ENCODE measurements around the gene WDR5B.
A peak's percentile ranks its signal among the peaks of the same experiment; 100 is the strongest.

WDR5B gene

DNA sequence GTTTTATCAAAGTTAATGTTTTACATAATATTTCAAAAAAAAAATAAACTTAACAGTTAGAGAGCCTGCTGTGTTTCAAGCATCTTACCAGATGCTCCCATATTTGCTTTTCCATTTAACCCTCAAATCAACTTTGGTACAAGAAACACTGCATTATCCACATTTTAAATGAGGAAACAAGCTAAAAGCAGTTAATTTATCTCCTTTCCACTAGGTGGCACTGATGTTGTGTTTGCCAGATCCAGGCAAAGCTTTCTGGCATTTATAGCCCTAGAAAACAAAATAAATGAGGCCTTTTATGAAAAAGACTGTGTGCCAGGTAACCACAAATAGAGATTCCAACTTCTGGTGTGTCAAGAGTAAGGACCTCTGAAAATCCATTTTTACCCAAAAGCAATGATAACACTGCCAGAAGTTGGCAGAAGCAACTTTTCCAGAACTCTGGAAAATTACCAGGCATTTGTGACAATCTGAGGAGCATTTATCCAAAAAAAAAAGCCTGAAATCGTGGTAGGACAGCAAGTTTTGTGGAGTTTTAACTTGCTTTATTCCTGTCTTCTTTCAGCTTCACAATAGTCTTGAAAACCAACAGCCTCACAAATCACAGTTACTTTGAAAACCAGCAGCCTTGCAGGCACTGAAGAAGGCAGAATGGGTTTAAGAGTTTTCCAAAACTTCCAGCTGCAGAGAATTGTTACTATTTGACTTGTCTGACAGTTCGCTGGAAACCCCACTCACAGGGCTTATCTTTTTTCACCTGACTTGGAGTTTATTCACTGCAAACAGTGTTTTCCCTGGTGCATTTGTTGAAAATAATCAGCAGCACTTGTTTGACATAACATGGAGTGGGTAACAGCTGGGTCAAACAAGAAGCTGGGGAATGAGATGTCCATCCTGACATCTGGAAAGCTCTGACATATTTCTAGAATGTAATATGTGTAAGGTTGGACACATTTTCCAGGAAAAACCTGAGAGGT is 22.7 kb downstream of the WDR5B start:
- no peaks in the 10 kb centered on the region for H3K27me3 ChIP-seq
- H3K9me3 ChIP-seq: no peaks in the 10 kb centered on the region
- DNase-seq: peak; percentile 16
- H3K4me1 ChIP-seq: no peaks in the 10 kb centered on the region
- H3K4me3 ChIP-seq (ENCODE audit: low read depth, low read length): no peak overlapping the region
- peaks cover 4% of the 10 kb centered on the region; the same call in 1 of the 2 replicates for H3K36me3 ChIP-seq
- TF ChIP-seq CTCF (IDR thresholded peaks at IDR 0.05; ENCODE audit: low read depth, low read length): peak; percentile 83

DNA sequence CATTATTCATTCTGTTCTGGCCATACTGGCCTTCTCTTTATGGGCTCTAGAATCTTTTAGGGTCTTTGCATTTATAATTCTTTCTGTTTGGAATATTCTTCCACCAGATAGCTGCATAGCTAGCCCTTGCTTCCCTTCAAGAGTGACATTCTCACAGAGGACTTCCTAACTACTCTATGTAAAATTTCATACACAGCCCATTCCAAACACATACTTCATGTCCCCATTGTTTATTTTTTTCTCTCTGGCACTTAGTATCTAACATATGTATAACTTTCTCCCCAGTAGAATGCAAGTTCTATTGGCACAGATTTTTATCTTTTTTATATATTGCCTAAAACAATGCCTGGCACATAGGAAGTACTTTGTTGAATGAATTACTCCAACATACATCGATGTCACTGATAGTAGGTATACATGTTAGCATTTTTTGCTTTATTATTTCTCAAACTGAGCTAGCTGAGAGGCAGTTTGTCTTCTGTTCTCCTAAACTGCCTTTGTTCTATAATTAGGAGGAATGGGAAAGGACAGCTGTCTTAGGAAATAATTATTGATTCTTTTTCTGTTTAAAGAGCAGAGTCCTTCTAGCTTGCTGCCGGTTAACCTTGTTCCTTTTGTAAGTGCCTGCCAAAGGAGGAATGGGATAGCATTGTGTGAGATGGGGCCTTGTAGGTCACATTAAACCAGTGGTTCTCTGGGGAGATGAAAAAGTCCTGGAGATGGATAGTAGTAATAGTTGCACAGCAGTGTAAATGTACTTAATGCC is 24.0 kb downstream of the WDR5B start:
- Histone ChIP-seq H3K4me3 (ENCODE audit: low read depth, low read length) (no peak overlapping the region), H3K36me3 (peaks cover 4% of the 10 kb centered on the region; the same call in 1 of the 2 replicates), H3K27me3 (no peaks in the 10 kb centered on the region), H3K9me3 (no peaks in the 10 kb centered on the region), H3K4me1 (no peaks in the 10 kb centered on the region)
- no peak for TF ChIP-seq CTCF (IDR thresholded peaks at IDR 0.05; ENCODE audit: low read depth, low read length)
- DNase-seq: no peak

DNA sequence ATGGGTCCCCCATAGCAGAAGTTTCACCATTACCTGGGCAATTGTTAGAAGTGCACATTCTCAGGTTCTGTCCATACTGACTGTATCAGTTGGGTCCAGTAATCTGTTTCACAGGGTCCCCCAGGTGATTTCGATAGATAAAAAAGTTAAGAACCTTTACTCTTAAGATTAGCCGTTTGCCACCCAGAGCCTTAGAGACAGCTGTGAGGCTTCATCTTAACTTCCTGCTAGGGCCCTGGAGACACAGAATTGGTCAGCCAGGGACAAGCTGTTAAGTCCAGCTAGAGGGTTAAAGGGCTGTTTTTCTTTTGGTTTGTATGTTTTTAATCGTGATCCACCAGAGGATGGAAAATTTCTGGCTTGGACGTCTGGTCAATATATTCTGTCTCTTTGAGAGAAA is 25.2 kb downstream of the WDR5B start:
- no peaks in the 10 kb centered on the region for H3K4me1 ChIP-seq
- H3K36me3 ChIP-seq: peaks cover 4% of the 10 kb centered on the region; the same call in 1 of the 2 replicates
- H3K9me3 ChIP-seq: no peaks in the 10 kb centered on the region
- no peak for DNase-seq
- no peak for TF ChIP-seq CTCF (IDR thresholded peaks at IDR 0.05; ENCODE audit: low read depth, low read length)
- no peak overlapping the region for H3K4me3 ChIP-seq (ENCODE audit: low read depth, low read length)
- no peaks in the 10 kb centered on the region for H3K27me3 ChIP-seq

DNA sequence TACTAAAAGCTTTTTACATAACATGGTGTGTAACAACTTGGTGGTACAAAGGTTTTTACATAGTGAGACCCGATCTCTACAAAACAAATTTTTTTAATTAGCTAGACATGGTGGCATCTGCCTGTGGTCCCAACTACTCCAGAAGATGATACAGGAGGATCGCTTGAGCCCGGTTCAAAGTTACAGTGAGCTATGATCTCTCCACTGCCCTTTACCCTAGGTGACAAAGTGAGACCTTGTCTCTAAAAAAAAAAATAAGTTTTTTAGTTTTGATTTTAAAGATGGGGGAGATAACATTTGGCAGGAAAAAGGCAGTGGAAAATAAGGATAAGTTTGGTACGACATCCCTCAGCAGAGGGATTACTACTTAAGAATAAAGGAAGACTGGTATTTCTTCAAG is 26.0 kb downstream of the WDR5B start:
- DNase-seq: no peak
- Histone ChIP-seq H3K4me3 (ENCODE audit: low read depth, low read length) (no peak overlapping the region), H3K36me3 (peaks cover 4% of the 10 kb centered on the region; the same call in 1 of the 2 replicates), H3K9me3 (no peaks in the 10 kb centered on the region), H3K4me1 (no peaks in the 10 kb centered on the region), H3K27me3 (no peaks in the 10 kb centered on the region)
- no peak for TF ChIP-seq CTCF (IDR thresholded peaks at IDR 0.05; ENCODE audit: low read depth, low read length)

GRCh38 chr3:122389197-122389596 is 26.7 kb downstream of the WDR5B start:
- no peaks in the 10 kb centered on the region for H3K4me1 ChIP-seq
- no peak for DNase-seq
- no peaks in the 10 kb centered on the region for H3K27me3 ChIP-seq
- H3K4me3 ChIP-seq (ENCODE audit: low read depth, low read length): no peak overlapping the region
- no peaks in the 10 kb centered on the region for H3K9me3 ChIP-seq
- no peak for TF ChIP-seq CTCF (IDR thresholded peaks at IDR 0.05; ENCODE audit: low read depth, low read length)
- peaks cover 4% of the 10 kb centered on the region; the same call in 1 of the 2 replicates for H3K36me3 ChIP-seq
